ENCODE data around the gene HOTAIR.

DNA sequence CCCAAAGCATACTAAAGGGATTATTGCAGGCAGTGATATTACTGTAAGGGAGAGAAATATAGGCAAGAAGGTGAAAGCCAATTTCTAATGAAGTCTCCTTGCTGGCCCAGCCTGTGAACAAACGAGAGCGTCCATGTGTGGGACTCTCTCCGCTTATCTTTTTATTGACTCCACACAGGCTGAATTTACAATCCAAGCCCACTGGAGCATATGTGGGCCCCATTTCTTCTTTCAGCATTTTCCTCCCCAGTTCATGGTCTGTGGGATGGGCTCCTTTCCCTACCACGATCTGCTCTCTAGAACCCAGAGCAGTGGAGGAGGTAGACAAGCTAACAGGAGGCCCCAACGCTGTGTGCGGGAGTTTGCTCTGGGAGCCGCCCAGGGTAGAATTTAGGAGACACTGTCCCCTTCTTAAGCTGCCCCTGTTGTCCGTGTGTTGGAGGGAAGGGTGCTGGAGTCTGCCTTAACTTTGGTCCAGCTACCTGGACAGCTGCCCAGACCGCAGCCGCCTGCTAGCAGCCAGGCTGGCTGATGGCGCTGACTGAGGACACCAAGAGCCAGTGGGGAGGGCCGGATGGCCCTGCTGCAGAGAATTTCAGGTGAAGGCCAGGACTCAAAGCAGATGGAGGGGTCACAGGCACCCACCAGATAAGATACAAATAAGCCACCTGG, 5.0 kb downstream of the HOTAIR start:
- TF ChIP-seq CTCF (IDR thresholded peaks at IDR 0.05) (no peak), POLR2A (IDR thresholded peaks at IDR 0.05) (no peak), EP300 (IDR thresholded peaks at IDR 0.05) (no peak)
